Vein endothelial cell (primary cell): ENCODE data around the gene GORASP1. TPM values are rescaled to one million over a fixed set of nuclear protein-coding genes. Genes with fewer than 3 reads are reported as not detected.

ENCODE experiments used
- total RNA-seq: library from RNA; depleted of rRNA; stranded (reverse); fragments of >200 nt; gene quantifications from 2 replicates; pipeline ENCODE4 v1.2.3, GENCODE V29; 2012

GORASP1 gene
- 65.7 and 66.9 TPM in 2 replicates for total RNA-seq

DNA sequence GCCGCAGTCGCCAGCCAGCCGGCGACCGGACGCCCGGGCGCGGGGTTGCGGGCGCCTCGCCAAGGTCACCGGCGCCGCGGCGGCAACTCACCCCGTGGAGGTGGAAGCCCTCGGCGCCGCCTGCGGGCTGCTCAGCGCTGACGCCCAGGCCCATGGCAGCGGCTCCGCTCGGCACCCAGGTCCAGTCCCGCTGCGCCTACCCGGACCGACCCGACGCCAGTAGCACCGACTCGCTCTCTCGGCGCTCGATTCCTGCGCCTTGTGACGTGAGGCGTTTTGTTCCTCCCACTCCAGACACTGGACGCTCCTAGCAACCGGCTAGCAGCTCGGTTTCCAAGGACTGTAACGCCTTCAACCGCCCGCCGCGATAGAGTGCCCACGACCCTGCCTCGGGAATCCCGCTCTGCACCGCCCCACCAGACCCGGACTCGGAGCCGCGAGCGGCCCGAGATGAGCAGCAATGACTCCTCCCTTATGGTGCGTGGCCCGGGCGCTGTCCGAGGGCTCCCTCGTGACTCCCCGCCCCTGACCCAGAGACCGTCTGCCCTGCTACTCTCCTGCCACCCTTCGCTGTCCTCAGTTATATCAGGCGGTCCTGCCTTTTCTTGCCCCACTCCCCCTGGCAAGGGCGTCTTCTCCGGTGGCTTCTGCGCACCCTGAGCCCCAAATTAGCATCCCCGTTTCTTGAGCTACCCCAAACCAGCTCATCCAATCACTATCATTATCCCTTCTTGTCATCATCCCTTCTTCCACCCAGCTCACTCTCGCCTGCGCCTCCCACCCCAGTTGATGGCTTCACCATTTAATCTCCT lies at the start of gene GORASP1, which contains the start of gene TTC21A:
Gene GORASP1, minus strand, starts transcription at position 240 of the 812 bp plus-strand sequence. Its CDS starts 86 bp downstream, at position 154.
Gene TTC21A, plus strand, starts transcription at position 293 of the 812 bp plus-strand sequence. Its CDS starts 158 bp downstream, at position 451.

DNA sequence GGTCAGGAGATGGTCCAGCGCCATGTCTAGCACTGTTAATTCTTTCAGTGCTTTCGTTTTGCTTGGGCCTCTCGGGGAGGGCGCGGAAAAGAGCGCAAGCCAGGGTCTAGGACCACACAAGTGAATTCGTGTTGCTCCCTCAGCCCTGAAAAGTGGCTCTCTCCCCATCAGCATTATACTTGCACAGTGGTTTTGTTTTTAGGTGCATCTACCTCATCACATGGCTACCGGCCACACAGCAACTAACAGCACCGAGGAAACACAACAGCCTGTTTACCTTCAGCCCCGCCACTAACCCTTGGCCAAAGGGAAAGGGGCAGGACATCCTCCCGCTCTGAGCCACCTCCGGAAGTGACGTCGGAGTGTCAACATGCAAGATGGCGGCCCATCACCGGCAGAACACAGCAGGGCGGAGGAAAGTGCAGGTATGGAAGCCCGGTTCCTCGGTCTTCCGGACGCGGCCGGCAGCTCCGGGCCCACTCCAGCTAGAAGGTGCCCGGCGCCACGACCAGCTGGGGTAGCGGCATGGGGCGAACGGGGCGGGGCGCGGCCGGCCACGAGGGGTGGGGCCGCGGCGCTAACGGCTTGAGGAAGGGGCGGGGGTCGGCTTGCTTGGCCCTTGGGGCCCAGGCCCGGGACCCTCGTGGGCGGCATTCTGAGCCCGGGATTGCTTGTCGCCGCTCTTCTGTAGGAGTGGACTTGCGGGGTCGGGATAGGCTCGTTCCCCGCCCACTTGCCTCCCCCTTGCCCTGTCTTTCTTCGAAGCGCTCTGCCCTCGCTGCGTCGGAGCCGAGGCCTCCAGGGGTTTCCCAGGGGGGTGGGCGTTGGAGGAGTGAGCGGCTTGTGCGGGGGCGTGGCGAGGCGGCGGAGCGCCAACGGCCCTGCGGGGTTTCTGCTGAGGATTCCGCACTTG lies 55.5 kb downstream of the GORASP1 start, which contains the start of the genes SCN11A and WDR48:
Gene SCN11A, minus strand, starts transcription at position 296 of the 913 bp plus-strand sequence. CDS start 101,582 bp downstream, outside the sequence.
Gene WDR48, plus strand, starts transcription at position 368 of the 913 bp plus-strand sequence. Its CDS starts 10 bp downstream, at position 378.

Other genes with a start within 250 kb of the GORASP1 start
- under 0.01 and 0.10 TPM in 2 replicates for gene SCN11A, start 55.7 kb downstream of the GORASP1 start, total RNA-seq
- gene WDR48, start 55.6 kb downstream of the GORASP1 start, total RNA-seq: 25.5 and 31.8 TPM in 2 replicates
- gene TTC21A, start 53 bp upstream of the GORASP1 start, total RNA-seq: 3.6 and 5.6 TPM in 2 replicates
- 18.8 and 21.6 TPM in 2 replicates for gene CSRNP1, start 46.0 kb upstream of the GORASP1 start, total RNA-seq
- not detected in 2 replicates for gene XIRP1, start 85.0 kb upstream of the GORASP1 start, total RNA-seq
- not detected in 2 replicates for gene CX3CR1, start 172.4 kb upstream of the GORASP1 start, total RNA-seq
- not detected in 2 replicates for gene CCR8, start 222.1 kb upstream of the GORASP1 start, total RNA-seq